Kidney epithelial cell (primary cell): ENCODE results near the gene EPN2. TPM values are rescaled to one million over a fixed set of nuclear protein-coding genes. Genes with fewer than 3 reads are reported as not detected.

Source experiments
- DNase-seq: peaks from one replicate; pipeline ENCODE4 v3.0.0-alpha.2; 2010; ENCODE audit warnings: low read depth
- H3K27me3 ChIP-seq: 2 replicates; pipeline ENCODE4 v1.6.0; 2011; ENCODE audit warnings: low read length; ENCODE audit not compliant: control insufficient read depth, insufficient read depth
- H3K36me3 ChIP-seq: 2 replicates; pipeline ENCODE4 v1.5.1; 2011; ENCODE audit warnings: low read length; ENCODE audit not compliant: control insufficient read depth, insufficient read depth
- H3K4me3 ChIP-seq: 2 replicates; pipeline ENCODE4 v1.5.1; 2011; ENCODE audit warnings: low read depth, mild to moderate bottlenecking, control low read depth, low read length
- CTCF ChIP-seq: IDR thresholded peaks from 2 replicates; pipeline ENCODE4 v1.5.1; 2011; ENCODE audit warnings: mild to moderate bottlenecking, moderate library complexity, low read length, control low read depth, inconsistent platforms; ENCODE audit not compliant: insufficient read depth, poor library complexity, severe bottlenecking
- total RNA-seq: library from RNA; depleted of rRNA; stranded (reverse); fragments of >200 nt; gene quantifications from 2 replicates; pipeline ENCODE4 v1.2.3, GENCODE V29; 2015

The EPN2 gene
- total RNA-seq, 1 donor from 2014 or later, result 13.7 TPM

- Histone ChIP-seq H3K4me3 (no peak overlapping the region), H3K27me3 (no peaks in the 10 kb centered on the region), H3K36me3 (no peaks in the 10 kb centered on the region)
- no peak for DNase-seq
- no peak for TF ChIP-seq CTCF
Observed at GRCh38 chr17:19291646-19292376, 54.6 kb downstream of the EPN2 start.

- no peaks in the 10 kb centered on the region for H3K27me3 ChIP-seq
- H3K4me3 ChIP-seq, result no peak overlapping the region
- no peak for DNase-seq
- no peak for TF ChIP-seq CTCF
- H3K36me3 ChIP-seq, result no peaks in the 10 kb centered on the region
Observed at GRCh38 chr17:19292377-19292711, 55.2 kb downstream of the EPN2 start.

GRCh38 chr17:19294443-19294842, 57.3 kb downstream of the EPN2 start:
- no peak for TF ChIP-seq CTCF

GRCh38 chr17:19295473-19296135, 58.4 kb downstream of the EPN2 start:
- Histone ChIP-seq H3K36me3 (no peaks in the 10 kb centered on the region), H3K4me3 (no peak overlapping the region), H3K27me3 (no peaks in the 10 kb centered on the region)
- TF ChIP-seq CTCF, result no peak
- DNase-seq, result no peak

More at GRCh38 chr17:19294443-19294842, 57.3 kb downstream of the EPN2 start:
- no peaks in the 10 kb centered on the region for H3K27me3 ChIP-seq
- no peak overlapping the region for H3K4me3 ChIP-seq
- DNase-seq, result no peak
- no peaks in the 10 kb centered on the region for H3K36me3 ChIP-seq

GRCh38 chr17:19296786-19297778, 59.9 kb downstream of the EPN2 start:
- H3K27me3 ChIP-seq, result no peaks in the 10 kb centered on the region
- TF ChIP-seq CTCF, result no peak
- DNase-seq, result no peak
- no peaks in the 10 kb centered on the region for H3K36me3 ChIP-seq
- H3K4me3 ChIP-seq, result no peak overlapping the region
